MCF 10A (cell line): ENCODE results near the gene GRM1. TPM values are rescaled to one million over a fixed set of nuclear protein-coding genes. Genes with fewer than 3 reads are reported as not detected.
A peak's percentile ranks its signal among the peaks of the same experiment; 100 is the strongest.

Experiments
- BruUV-seq: library from RNA; stranded (reverse); fragments of 400-500 nt; replicated peaks from 2 replicates; lab custom pipeline; 2021; lab: Mats Ljungman, UMichigan
- CTCF ChIA-PET: fragments of 300-600 bp; sonication (Branson Sonifier 250); formaldehyde crosslinking; extraction: SDS; loops from one replicate; lab custom pipeline; 2021; ENCODE audit warnings: antibody characterized with exemption, inconsistent platforms; lab: Yijun Ruan, JAX
- POLR2A ChIA-PET: fragments of 300-600, 350-650 bp; sonication (Branson Sonifier 250); formaldehyde crosslinking; extraction: SDS; loops from one replicate; lab custom pipeline; 2020; ENCODE audit warnings: antibody characterized with exemption, inconsistent platforms; lab: Yijun Ruan, JAX
- DNase-seq: peaks from one replicate; pipeline ENCODE4 v3.0.0-alpha.2; 2018; ENCODE audit not compliant: unreplicated experiment
- H3K27ac Mint-ChIP-seq: one replicate; pipeline ENCODE4 v1.8.0; 2022; ENCODE audit warnings: mild to moderate bottlenecking, low read depth, mixed read lengths; ENCODE audit not compliant: unreplicated experiment
- H3K27me3 Mint-ChIP-seq: one replicate; pipeline ENCODE4 v1.8.0; 2022; ENCODE audit warnings: mixed read lengths; ENCODE audit not compliant: insufficient read depth, unreplicated experiment
- H3K36me3 Mint-ChIP-seq: one replicate; pipeline ENCODE4 v1.8.0; 2022; ENCODE audit warnings: mild to moderate bottlenecking, moderate library complexity, mixed read lengths; ENCODE audit not compliant: insufficient read depth, unreplicated experiment
- H3K4me1 Mint-ChIP-seq: one replicate; pipeline ENCODE4 v1.8.0; 2022; ENCODE audit warnings: mixed read lengths; ENCODE audit not compliant: insufficient read depth, unreplicated experiment
- H3K4me3 Mint-ChIP-seq: one replicate; pipeline ENCODE4 v1.8.0; 2022; ENCODE audit warnings: mild to moderate bottlenecking, moderate library complexity, mixed read lengths; ENCODE audit not compliant: unreplicated experiment
- H3K9me3 Mint-ChIP-seq: one replicate; pipeline ENCODE4 v1.8.0; 2022; ENCODE audit warnings: mixed read lengths; ENCODE audit not compliant: unreplicated experiment
- CTCF ChIP-seq: fragments of 200-600 bp; IDR thresholded peaks from one replicate; pipeline ENCODE4 v1.8.0; 2022; ENCODE audit warnings: antibody characterized with exemption, mild to moderate bottlenecking; ENCODE audit not compliant: unreplicated experiment
- intact Hi-C: fragments of 100-400 bp; cut with micrococcal nuclease; formaldehyde crosslinking; loops from 2 replicates; pipeline ENCODE4 v1.14.1; 2022
- total RNA-seq: library from RNA; stranded (reverse); gene quantifications from 2 replicates; pipeline ENCODE4 v1.2.3, GENCODE V29; 2022

The GRM1 gene
- total RNA-seq, 1 experiment from 2014 or later: not detected

GRCh38 chr6:146029573-146030184 is 817 bp downstream of the GRM1 start:
- no peak overlapping the region for H3K27ac Mint-ChIP-seq
- intact Hi-C loops: no loop called here
- no peak for TF ChIP-seq CTCF
- no TSS peak for BruUV-seq
- CTCF ChIA-PET: no interaction called here
- no peaks in the 10 kb centered on the region for H3K9me3 Mint-ChIP-seq
- no peak overlapping the region for H3K4me3 Mint-ChIP-seq
- no peak for DNase-seq
- H3K27me3 Mint-ChIP-seq: peaks cover 69% of the 10 kb centered on the region
- H3K36me3 Mint-ChIP-seq: no peaks in the 10 kb centered on the region
- H3K4me1 Mint-ChIP-seq: no peaks in the 10 kb centered on the region
- POLR2A ChIA-PET: no interaction called here

GRCh38 chr6:146032387-146032786 is 3.5 kb downstream of the GRM1 start:
- peaks cover 55% of the 10 kb centered on the region for H3K27me3 Mint-ChIP-seq
- H3K4me1 Mint-ChIP-seq: no peaks in the 10 kb centered on the region
- no TSS peak for BruUV-seq
- ChIA-PET CTCF (interaction anchor here (1.4 kb wide), 1 partner anchor 9 kb away, joined by 3 read pairs; no protein-coding TSS in a partner anchor), POLR2A (no interaction called here)
- no peak overlapping the region for H3K27ac Mint-ChIP-seq
- no peak for TF ChIP-seq CTCF
- intact Hi-C loops: no loop called here
- H3K9me3 Mint-ChIP-seq: no peaks in the 10 kb centered on the region
- no peak for DNase-seq
- H3K4me3 Mint-ChIP-seq: no peak overlapping the region
- H3K36me3 Mint-ChIP-seq: no peaks in the 10 kb centered on the region

GRCh38 chr6:146040360-146040759 is 11.5 kb downstream of the GRM1 start:
- POLR2A ChIA-PET: interaction anchor here (1.1 kb wide), 1 partner anchor 505 kb away, joined by 6 read pairs; no protein-coding TSS in a partner anchor
- H3K4me3 Mint-ChIP-seq: no peak overlapping the region
- TF ChIP-seq CTCF: no peak
- DNase-seq: no peak
- no peaks in the 10 kb centered on the region for H3K36me3 Mint-ChIP-seq
- intact Hi-C loops: loop anchor here (2.0 to 5.0 kb wide), 2 partner anchors 502 to 744 kb away; partner anchors contain the start of gene RAB32
- H3K27ac Mint-ChIP-seq: no peak overlapping the region
- no TSS peak for BruUV-seq
- CTCF ChIA-PET: interaction anchor here (0.7 to 3.2 kb wide), 17 partner anchors 10 to 745 kb away, joined by 3 to 23 read pairs (median 3); no protein-coding TSS in a partner anchor
- H3K9me3 Mint-ChIP-seq: peaks cover 6% of the 10 kb centered on the region
- peaks cover 78% of the 10 kb centered on the region for H3K27me3 Mint-ChIP-seq
- H3K4me1 Mint-ChIP-seq: no peaks in the 10 kb centered on the region

GRCh38 chr6:146041282-146041681 is 12.4 kb downstream of the GRM1 start:
- H3K9me3 Mint-ChIP-seq: peaks cover 6% of the 10 kb centered on the region
- H3K27me3 Mint-ChIP-seq: peaks cover 86% of the 10 kb centered on the region
- no peak overlapping the region for H3K27ac Mint-ChIP-seq
- ChIA-PET POLR2A (interaction anchor here (0.6 to 1.1 kb wide), 2 partner anchors 493 to 504 kb away, joined by 3 to 6 read pairs; no protein-coding TSS in a partner anchor), CTCF (interaction anchor here (0.6 to 3.2 kb wide), 30 partner anchors 8 to 1073 kb away, joined by 3 to 23 read pairs (median 3); no protein-coding TSS in a partner anchor)
- intact Hi-C loops: loop anchor here (1.0 to 5.0 kb wide), 4 partner anchors 485 to 744 kb away; partner anchors contain the start of gene RAB32
- TF ChIP-seq CTCF: peak; percentile 51
- no TSS peak for BruUV-seq
- DNase-seq: peak; percentile 66
- H3K4me1 Mint-ChIP-seq: no peaks in the 10 kb centered on the region
- H3K36me3 Mint-ChIP-seq: no peaks in the 10 kb centered on the region
- H3K4me3 Mint-ChIP-seq: no peak overlapping the region
